Neural progenitor cell (in vitro differentiated cells): Measurements from ENCODE around the gene CUL2. TPM values are rescaled to one million over a fixed set of nuclear protein-coding genes. Genes with fewer than 3 reads are reported as not detected.
A peak's percentile ranks its signal among the peaks of the same experiment; 100 is the strongest.

Experiments
- DNase-seq: peaks from one replicate; pipeline ENCODE4 v3.0.0-alpha.2; 2016; ENCODE audit warnings: low spot score
- H2AFZ ChIP-seq: fragments of 200-600 bp; sonication (generic); replicated peaks from 2 replicates; pipeline ENCODE4 v1.6.1; 2016; ENCODE audit warnings: antibody characterized with exemption
- H3F3A ChIP-seq: fragments of 200-600 bp; sonication (generic); 2 replicates; pipeline ENCODE4 v1.6.1; 2016; ENCODE audit warnings: antibody characterized with exemption, low read depth
- H3K27ac ChIP-seq: fragments of 200-600 bp; sonication (generic); 2 replicates; pipeline ENCODE4 v1.5.1; 2016; ENCODE audit warnings: mild to moderate bottlenecking
- H3K27me3 ChIP-seq: fragments of 200-600 bp; sonication (generic); 2 replicates; pipeline ENCODE4 v1.6.1; 2016; ENCODE audit warnings: mild to moderate bottlenecking, moderate library complexity
- H3K36me3 ChIP-seq: fragments of 200-600 bp; sonication (generic); 2 replicates; pipeline ENCODE4 v1.5.1; 2016
- H3K4me1 ChIP-seq: fragments of 200-600 bp; sonication (generic); 2 replicates; pipeline ENCODE4 v1.6.1; 2016; ENCODE audit warnings: mixed run types
- H3K4me2 ChIP-seq: fragments of 200-600 bp; sonication (generic); 2 replicates; pipeline ENCODE4 v1.6.1; 2016
- H3K4me3 ChIP-seq: fragments of 200-600 bp; sonication (generic); 2 replicates; pipeline ENCODE4 v1.5.1; 2016
- H3K79me2 ChIP-seq: fragments of 200-600 bp; sonication (generic); 2 replicates; pipeline ENCODE4 v1.6.1; 2016; ENCODE audit warnings: low read depth
- H3K9ac ChIP-seq: fragments of 200-600 bp; sonication (generic); 2 replicates; pipeline ENCODE4 v1.6.1; 2016
- H3K9me3 ChIP-seq: fragments of 200-600 bp; sonication (generic); 2 replicates; pipeline ENCODE4 v1.5.1; 2016; ENCODE audit warnings: low read depth
- H4K20me1 ChIP-seq: fragments of 200-600 bp; sonication (generic); 2 replicates; pipeline ENCODE4 v1.6.1; 2016; ENCODE audit warnings: low read depth
- H3K27ac Mint-ChIP-seq: 3 replicates; pipeline ENCODE4 v1.8.0; 2021; ENCODE audit warnings: mixed read lengths
- H3K27me3 Mint-ChIP-seq: 2 replicates; pipeline ENCODE4 v1.8.0; 2022; ENCODE audit warnings: low read depth, mild to moderate bottlenecking, inconsistent platforms, moderate library complexity, mixed read lengths; ENCODE audit not compliant: insufficient read depth
- H3K36me3 Mint-ChIP-seq: 3 replicates; pipeline ENCODE4 v1.8.0; 2021; ENCODE audit warnings: mixed read lengths
- H3K4me1 Mint-ChIP-seq: 3 replicates; pipeline ENCODE4 v1.8.0; 2021; ENCODE audit warnings: mixed read lengths
- H3K4me3 Mint-ChIP-seq: 3 replicates; pipeline ENCODE4 v1.8.0; 2021; ENCODE audit warnings: mild to moderate bottlenecking, moderate library complexity, mixed read lengths
- H3K9me3 Mint-ChIP-seq: 3 replicates; pipeline ENCODE4 v1.8.0; 2020; ENCODE audit warnings: mixed read lengths
- CTCF ChIP-seq: fragments of 200-600 bp; sonication (generic); IDR thresholded peaks from 2 replicates; pipeline ENCODE4 v1.5.1; 2017; ENCODE audit warnings: antibody characterized with exemption, mild to moderate bottlenecking
- EZH2 ChIP-seq: fragments of 200-600 bp; sonication (generic); IDR thresholded peaks from 2 replicates; pipeline ENCODE4 v1.6.1; 2017; ENCODE audit warnings: antibody characterized with exemption, mild to moderate bottlenecking, moderate library complexity
- EZH2phosphoT487 ChIP-seq: fragments of 200-600 bp; sonication (generic); IDR thresholded peaks from 2 replicates; pipeline ENCODE4 v1.6.1; 2017; ENCODE audit warnings: antibody characterized with exemption
- total RNA-seq: library from RNA; depleted of rRNA; stranded (reverse); fragments of >200 nt; gene quantifications from 2 replicates; pipeline ENCODE4 v1.2.3, GENCODE V29; 2015; ENCODE audit warnings: low replicate concordance

The CUL2 gene
- total RNA-seq, 1 donor from 2014 or later = 40.3 TPM

- H3K36me3 ChIP-seq = peaks cover 4% of the 10 kb centered on the region
- no peaks in the 10 kb centered on the region for H3F3A ChIP-seq
- no peak overlapping the region for H3K4me3 ChIP-seq
- DNase-seq = no peak
- no peak overlapping the region for H3K27ac Mint-ChIP-seq
- no peak overlapping the region for H3K4me2 ChIP-seq
- no peaks in the 10 kb centered on the region for H3K27me3 Mint-ChIP-seq
- H3K4me1 ChIP-seq = no peaks in the 10 kb centered on the region
- H3K79me2 ChIP-seq = peaks cover 78% of the 10 kb centered on the region
- no peaks in the 10 kb centered on the region for H3K4me1 Mint-ChIP-seq
- TF ChIP-seq CTCF (no peak), EZH2phosphoT487 (no peak), EZH2 (no peak)
- no peak overlapping the region for H2AFZ ChIP-seq
- H3K27ac ChIP-seq = no peak overlapping the region
- peaks cover 10% of the 10 kb centered on the region for H3K9me3 ChIP-seq
- no peak overlapping the region for H3K9ac ChIP-seq
- peaks cover 19% of the 10 kb centered on the region for H3K9me3 Mint-ChIP-seq
- H3K4me3 Mint-ChIP-seq = no peak overlapping the region
- no peaks in the 10 kb centered on the region for H4K20me1 ChIP-seq
- H3K36me3 Mint-ChIP-seq = peaks cover 22% of the 10 kb centered on the region
- H3K27me3 ChIP-seq = no peaks in the 10 kb centered on the region
These were observed 10.4 kb downstream of the CUL2 start for GRCh38 chr10:35079763-35080162.

GRCh38 chr10:35079265-35079664 lies 10.9 kb downstream of the CUL2 start:
- H3K4me1 ChIP-seq = no peaks in the 10 kb centered on the region

GRCh38 chr10:35075228-35075627 lies 14.9 kb downstream of the CUL2 start:
- Mint-ChIP-seq H3K9me3 (no peaks in the 10 kb centered on the region), H3K4me1 (no peaks in the 10 kb centered on the region), H3K27me3 (no peaks in the 10 kb centered on the region), H3K36me3 (peaks cover 17% of the 10 kb centered on the region), H3K4me3 (no peak overlapping the region), H3K27ac (peak overlapping the region; percentile 72)
- no peak overlapping the region for H2AFZ ChIP-seq
- H3K79me2 ChIP-seq = peaks cover 68% of the 10 kb centered on the region
- no peak overlapping the region for H3K4me2 ChIP-seq
- H3K27me3 ChIP-seq = no peaks in the 10 kb centered on the region
- TF ChIP-seq CTCF (no peak), EZH2 (no peak), EZH2phosphoT487 (no peak)
- no peak for DNase-seq
- H3K4me3 ChIP-seq = no peak overlapping the region
- no peak overlapping the region for H3K9ac ChIP-seq
- peaks cover 6% of the 10 kb centered on the region for H3K4me1 ChIP-seq
- H3F3A ChIP-seq = no peaks in the 10 kb centered on the region
- H3K9me3 ChIP-seq = no peaks in the 10 kb centered on the region
- H3K36me3 ChIP-seq = no peaks in the 10 kb centered on the region
- H4K20me1 ChIP-seq = no peaks in the 10 kb centered on the region
- no peak overlapping the region for H3K27ac ChIP-seq

More at GRCh38 chr10:35079265-35079664, 10.9 kb downstream of the CUL2 start:
- Histone ChIP-seq H3K27ac (no peak overlapping the region), H3K79me2 (peaks cover 78% of the 10 kb centered on the region), H3K4me2 (no peak overlapping the region), H2AFZ (no peak overlapping the region), H3K9ac (no peak overlapping the region), H3K4me3 (no peak overlapping the region), H3K27me3 (no peaks in the 10 kb centered on the region), H3F3A (no peaks in the 10 kb centered on the region), H4K20me1 (no peaks in the 10 kb centered on the region), H3K36me3 (peaks cover 1% of the 10 kb centered on the region), H3K9me3 (peaks cover 8% of the 10 kb centered on the region)
- Mint-ChIP-seq H3K27ac (no peak overlapping the region), H3K9me3 (peaks cover 16% of the 10 kb centered on the region), H3K36me3 (peaks cover 19% of the 10 kb centered on the region), H3K27me3 (no peaks in the 10 kb centered on the region), H3K4me3 (no peak overlapping the region), H3K4me1 (no peaks in the 10 kb centered on the region)
- TF ChIP-seq EZH2phosphoT487 (no peak), CTCF (no peak), EZH2 (no peak)
- DNase-seq = no peak

- no peak overlapping the region for H3K4me3 ChIP-seq
- H3K4me2 ChIP-seq = no peak overlapping the region
- Mint-ChIP-seq H3K4me1 (no peaks in the 10 kb centered on the region), H3K4me3 (no peak overlapping the region), H3K27ac (no peak overlapping the region), H3K9me3 (no peaks in the 10 kb centered on the region), H3K27me3 (no peaks in the 10 kb centered on the region), H3K36me3 (peaks cover 16% of the 10 kb centered on the region)
- no peak for DNase-seq
- no peak overlapping the region for H3K27ac ChIP-seq
- H3K9me3 ChIP-seq = no peaks in the 10 kb centered on the region
- H4K20me1 ChIP-seq = no peaks in the 10 kb centered on the region
- H3F3A ChIP-seq = no peaks in the 10 kb centered on the region
- H3K79me2 ChIP-seq = peaks cover 64% of the 10 kb centered on the region
- TF ChIP-seq EZH2 = no peak
- no peak for TF ChIP-seq CTCF
- no peak for TF ChIP-seq EZH2phosphoT487
- H2AFZ ChIP-seq = no peak overlapping the region
- no peak overlapping the region for H3K9ac ChIP-seq
- peaks cover 6% of the 10 kb centered on the region for H3K4me1 ChIP-seq
- H3K36me3 ChIP-seq = no peaks in the 10 kb centered on the region
- H3K27me3 ChIP-seq = no peaks in the 10 kb centered on the region
These were observed 15.9 kb downstream of the CUL2 start for GRCh38 chr10:35074266-35074665.
